Liver (tissue), 9 donors: ENCODE data around the gene PTMA. TPM values are rescaled to one million over a fixed set of nuclear protein-coding genes. Genes with fewer than 3 reads are reported as not detected.

Experiments
- DNase-seq: peaks from one replicate; pipeline ENCODE4 v3.0.0-alpha.2; 2017; ENCODE audit warnings: low spot score
- H3K27ac ChIP-seq, 2 donors: one replicate each; pipeline ENCODE4 v1.7.0; 2013; ENCODE audit warnings: inconsistent platforms in 2 of 2, low read length in 2 of 2, control low read depth in 1 of 2, low read depth in 1 of 2, mild to moderate bottlenecking in 1 of 2
- H3K27me3 ChIP-seq, 4 donors: one replicate each; pipeline versions ENCODE4 v1.6.1 to v1.7.0; 2013; ENCODE audit warnings: low read length in 3 of 4, inconsistent platforms in 1 of 4, mild to moderate bottlenecking in 1 of 4, moderate library complexity in 1 of 4; ENCODE audit not compliant: control insufficient read depth in 4 of 4, insufficient read depth in 4 of 4
- H3K36me3 ChIP-seq, 4 donors: one replicate each; pipeline versions ENCODE4 v1.6.1 to v1.7.0; 2013; ENCODE audit warnings: low read length in 3 of 4, mild to moderate bottlenecking in 3 of 4, low read depth in 1 of 4, moderate library complexity in 1 of 4; ENCODE audit not compliant: control insufficient read depth in 4 of 4, insufficient read depth in 3 of 4
- H3K4me1 ChIP-seq, 4 donors: one replicate each; pipeline versions ENCODE4 v1.6.1 to v1.7.0; 2013; ENCODE audit warnings: low read length in 3 of 4, mild to moderate bottlenecking in 3 of 4, moderate library complexity in 1 of 4; ENCODE audit not compliant: control insufficient read depth in 4 of 4, insufficient read depth in 4 of 4
- H3K4me3 ChIP-seq, 3 donors: one replicate each; pipeline versions ENCODE4 v1.6.1 to v1.7.0; 2013; ENCODE audit warnings: low read length in 3 of 3, control low read depth in 1 of 3, low read depth in 1 of 3, mild to moderate bottlenecking in 1 of 3
- H3K9ac ChIP-seq, 2 donors: one replicate each; pipeline ENCODE4 v1.7.0; 2013; ENCODE audit warnings: low read length in 2 of 2, mild to moderate bottlenecking in 2 of 2, moderate library complexity in 2 of 2, control low read depth in 1 of 2, low read depth in 1 of 2
- H3K9me3 ChIP-seq, 4 donors: one replicate each; pipeline versions ENCODE4 v1.6.1 to v1.7.0; 2013; ENCODE audit warnings: low read length in 3 of 4; ENCODE audit not compliant: control insufficient read depth in 4 of 4
- ATF3 ChIP-seq: IDR thresholded peaks from 2 replicates; pipeline ENCODE4 v1.6.1; 2016; ENCODE audit warnings: antibody characterized with exemption
- EGR1 ChIP-seq, 2 donors: IDR thresholded peaks; 2 replicates each; pipeline ENCODE4 v1.6.1; 2016 to 2018; ENCODE audit warnings: antibody characterized with exemption in 2 of 2, low read depth in 2 of 2
- FOXA1 ChIP-seq: IDR thresholded peaks from 2 replicates; pipeline ENCODE4 v1.6.1; 2016; ENCODE audit warnings: antibody characterized with exemption
- FOXA2 ChIP-seq: IDR thresholded peaks from 2 replicates; pipeline ENCODE4 v1.6.1; 2016; ENCODE audit warnings: antibody characterized with exemption
- GABPA ChIP-seq, 2 donors: IDR thresholded peaks in 1 of 2; conservative IDR thresholded peaks in 1 of 2; 2 replicates each; pipeline ENCODE4 v1.6.1; 2016; ENCODE audit warnings: antibody characterized with exemption in 2 of 2, mild to moderate bottlenecking in 1 of 2, moderate library complexity in 1 of 2
- HNF4A ChIP-seq, 2 donors: conservative IDR thresholded peaks; 2 replicates each; pipeline ENCODE4 v1.6.1; 2016; ENCODE audit warnings: antibody characterized with exemption in 2 of 2, mild to moderate bottlenecking in 2 of 2
- HNF4G ChIP-seq: IDR thresholded peaks from 2 replicates; pipeline ENCODE4 v1.6.1; 2016; ENCODE audit warnings: antibody characterized with exemption
- JUND ChIP-seq, 2 donors: IDR thresholded peaks; 2 replicates each; pipeline ENCODE4 v1.6.1; 2016; ENCODE audit warnings: antibody characterized with exemption in 2 of 2
- MAX ChIP-seq: IDR thresholded peaks from 2 replicates; pipeline ENCODE4 v1.6.1; 2016; ENCODE audit warnings: antibody characterized with exemption
- NR2F2 ChIP-seq: IDR thresholded peaks from 2 replicates; pipeline ENCODE4 v1.6.1; 2016; ENCODE audit warnings: antibody characterized with exemption
- RAD21 ChIP-seq, 2 donors: IDR thresholded peaks; 2 replicates each; pipeline ENCODE4 v1.6.1; 2016; ENCODE audit warnings: antibody characterized with exemption in 2 of 2, mild to moderate bottlenecking in 2 of 2
- REST ChIP-seq: IDR thresholded peaks from 2 replicates; pipeline ENCODE4 v1.6.1; 2016; ENCODE audit warnings: antibody characterized with exemption, mild to moderate bottlenecking
- RXRA ChIP-seq, 2 donors: IDR thresholded peaks; 2 replicates each; pipeline ENCODE4 v1.6.1; 2017 to 2018; ENCODE audit warnings: antibody characterized with exemption in 2 of 2, mild to moderate bottlenecking in 1 of 2
- SP1 ChIP-seq: IDR thresholded peaks from 2 replicates; pipeline ENCODE4 v1.6.1; 2018; ENCODE audit warnings: antibody characterized with exemption, mild to moderate bottlenecking
- TAF1 ChIP-seq: conservative IDR thresholded peaks from 2 replicates; pipeline ENCODE4 v1.6.1; 2016; ENCODE audit warnings: antibody characterized with exemption, mild to moderate bottlenecking
- YY1 ChIP-seq: IDR thresholded peaks from 2 replicates; pipeline ENCODE4 v1.6.1; 2016; ENCODE audit warnings: antibody characterized with exemption, mild to moderate bottlenecking
- ZBTB33 ChIP-seq: IDR thresholded peaks from 2 replicates; pipeline ENCODE4 v1.6.1; 2016; ENCODE audit warnings: antibody characterized with exemption
- WGBS: extraction: QIAGEN DNeasy Blood & Tissue Kit; methylation state at CpG from one replicate; pipeline ENCODE4 v1.1.7; 2013; 5-methylcytosine and 5-hydroxymethylcytosine counted together
- polyA plus RNA-seq, 2 donors: library from polyadenylated mRNA; stranded (reverse) in 1 of 2; unstranded in 1 of 2; fragments of 200-250 nt in 1 of 2; fragments of >200 nt in 1 of 2; fragmentation: Nextera tagmentation in 1 of 2; extraction: Ambion mirVana in 1 of 2; gene quantifications; one replicate each; pipeline versions ENCODE4 v1.2.1 to v1.2.3, GENCODE V29; 2013 to 2015
- total RNA-seq, 2 donors: library from RNA; depleted of rRNA; stranded (reverse); fragments of >200 nt; gene quantifications; one replicate each; pipeline ENCODE4 v1.2.3, GENCODE V29; 2014
- donor health status: healthy.
- donor health status: healthy.
- donor health status: healthy.
- donor health status: healthy.
- donor health status: healthy.

The PTMA gene
- total and polyA plus RNA-seq, 4 donors, result 201 to 523 (median 366) TPM

- no peak overlapping the region for H3K27ac ChIP-seq
- no peaks in the 10 kb centered on the region for H3K27me3 ChIP-seq
- DNase-seq, result no peak
Measured at GRCh38 chr2:231660860-231661259, 47.5 kb upstream of the PTMA start.

GRCh38 chr2:231661422-231662027 is 46.8 kb upstream of the PTMA start:
- Histone ChIP-seq H3K27ac (peak overlapping the region; percentile 70 to 85), H3K4me1 (peaks cover 0 to 13% (median 3%) of the 10 kb centered on the region in 4 donors), H3K36me3 (no peaks in the 10 kb centered on the region), H3K4me3 (peak overlapping the region; percentile 8 to 65 (median 57)), H3K27me3 (no peaks in the 10 kb centered on the region), H3K9ac (peak overlapping the region; percentile 0 to 65), H3K9me3 (no peaks in the 10 kb centered on the region)
- DNase-seq, result no peak
- WGBS, result 74% methylated on average over 28 of the region's 28 CpGs
- TF ChIP-seq FOXA1, result no peak
- no peak for TF ChIP-seq REST
- TF ChIP-seq JUND (IDR thresholded peaks at IDR 0.05), result no peak
- TF ChIP-seq MAX, result no peak
- TF ChIP-seq ATF3, result no peak
- TF ChIP-seq NR2F2, result no peak
- no peak for TF ChIP-seq RXRA (IDR thresholded peaks at IDR 0.05)
- no peak for TF ChIP-seq SP1
- no peak for TF ChIP-seq EGR1 (IDR thresholded peaks at IDR 0.05; ENCODE audit: low read depth in 2 of 2)

More at GRCh38 chr2:231660860-231661259, 47.5 kb upstream of the PTMA start:
- Histone ChIP-seq H3K4me3 (no peak overlapping the region), H3K9ac (no peak overlapping the region), H3K36me3 (no peaks in the 10 kb centered on the region), H3K4me1 (peaks cover 0 to 13% (median 3%) of the 10 kb centered on the region in 4 donors), H3K9me3 (no peaks in the 10 kb centered on the region)
- WGBS, result 64% methylated on average over 8 of the region's 8 CpGs
- TF ChIP-seq YY1, result no peak
- peak; percentile 5 for TF ChIP-seq SP1

- H3K27ac ChIP-seq, result peak overlapping the region; percentile 70 to 85
- H3K4me1 ChIP-seq, result peaks cover 0 to 13% (median 3%) of the 10 kb centered on the region in 4 donors
- WGBS, result 6% methylated on average over 87 of the region's 87 CpGs
- DNase-seq, result peak; percentile 98
- H3K4me3 ChIP-seq, result peak overlapping the region; percentile 43 to 65 (median 57)
- H3K27me3 ChIP-seq, result no peaks in the 10 kb centered on the region
- H3K9ac ChIP-seq, result peak overlapping the region; percentile 0 to 65
- no peaks in the 10 kb centered on the region for H3K9me3 ChIP-seq
- no peaks in the 10 kb centered on the region for H3K36me3 ChIP-seq
- TF ChIP-seq FOXA1 (no peak), HNF4A (conservative IDR thresholded peaks at IDR 0.05) (no peak), MAX (peak; percentile 64), NR2F2 (no peak), RXRA (IDR thresholded peaks at IDR 0.05) (no peak), TAF1 (no peak), EGR1 (IDR thresholded peaks at IDR 0.05; ENCODE audit: low read depth in 2 of 2) (peak in 1 of 2 donors; percentile 22), HNF4G (no peak), FOXA2 (no peak), ZBTB33 (no peak), ATF3 (no peak), GABPA (IDR thresholded peaks at IDR 0.05 in 1 of 2, conservative IDR thresholded peaks at IDR 0.05 in 1 of 2) (peak in 1 of 2 donors; percentile 70), SP1 (peak; percentile 68), RAD21 (IDR thresholded peaks at IDR 0.05) (no peak), JUND (IDR thresholded peaks at IDR 0.05) (no peak)
Measured at GRCh38 chr2:231662028-231662810, 46.1 kb upstream of the PTMA start.
